ENCODE measurements around the gene TMC4. TPM values are rescaled to one million over a fixed set of nuclear protein-coding genes. Genes with fewer than 3 reads are reported as not detected.
"Not testable (repeated sequence)": the region's sequence is repeated elsewhere in the genome, so short reads cannot be mapped to it uniquely, and the experiment has no call there.

The TMC4 gene
- total and polyA plus RNA-seq, 4 donors = 0.23 to 2.4 (median 1.4) TPM

GRCh38 chr19:54207676-54207982, 34.7 kb upstream of the TMC4 start:
- Histone ChIP-seq H3K27ac (ENCODE audit: low read depth in 1 of 2, low read length in 2 of 2) (peak overlapping the region; percentile 88 to 94), H3K9me3 (ENCODE audit: control insufficient read depth in 4 of 4, low read length in 3 of 4) (no peaks in the 10 kb centered on the region), H3K36me3 (ENCODE audit: control insufficient read depth in 4 of 4, insufficient read depth in 3 of 4, low read depth in 1 of 4, low read length in 3 of 4) (peaks cover 20 to 42% (median 28%) of the 10 kb centered on the region in 4 donors), H3K9ac (ENCODE audit: low read depth in 1 of 2, low read length in 2 of 2) (peak overlapping the region in 1 of 2 donors; percentile 24), H3K4me1 (ENCODE audit: control insufficient read depth in 4 of 4, insufficient read depth in 4 of 4, low read length in 3 of 4) (peaks cover 31 to 89% (median 74%) of the 10 kb centered on the region in 4 donors), H3K27me3 (ENCODE audit: control insufficient read depth in 4 of 4, insufficient read depth in 4 of 4, low read length in 3 of 4) (no peaks in the 10 kb centered on the region), H3K4me3 (ENCODE audit: low read depth in 1 of 3, low read length in 3 of 3) (no peak overlapping the region)
- 68% methylated on average over 5 of the region's 5 CpGs for WGBS
- DNase-seq (ENCODE audit: low spot score) = no peak
- no peak for TF ChIP-seq FOXA2 (IDR thresholded peaks at IDR 0.05)
- TF ChIP-seq NR2F2 (IDR thresholded peaks at IDR 0.05) = no peak

DNA sequence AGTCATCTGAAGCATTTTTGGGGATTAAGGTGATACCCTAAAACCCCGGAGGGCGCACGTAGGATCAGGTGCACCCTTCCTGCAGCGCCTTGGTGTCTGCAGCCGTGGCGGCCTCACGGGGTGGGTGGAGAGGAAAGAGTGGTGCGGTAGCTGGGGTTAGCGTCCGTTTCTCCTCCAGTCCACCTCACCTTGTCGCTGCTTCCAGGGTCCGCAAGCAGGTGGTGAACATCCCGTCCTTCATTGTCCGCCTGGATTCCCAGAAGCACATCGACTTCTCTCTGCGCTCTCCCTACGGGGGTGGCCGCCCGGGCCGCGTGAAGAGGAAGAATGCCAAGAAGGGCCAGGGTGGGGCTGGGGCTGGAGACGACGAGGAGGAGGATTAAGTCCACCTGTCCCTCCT, 34.2 kb upstream of the TMC4 start:
- H3K27me3 ChIP-seq (ENCODE audit: control insufficient read depth in 4 of 4, insufficient read depth in 4 of 4, low read length in 3 of 4); DNase-seq (ENCODE audit: low spot score); H3K4me3 ChIP-seq (ENCODE audit: low read depth in 1 of 3, low read length in 3 of 3); H3K9me3 ChIP-seq (ENCODE audit: control insufficient read depth in 4 of 4, low read length in 3 of 4): not testable (repeated sequence)
- 79% methylated on average over 23 of the region's 23 CpGs for WGBS
- Histone ChIP-seq H3K27ac (ENCODE audit: low read depth in 1 of 2, low read length in 2 of 2) (peak overlapping the region; percentile 88 to 94), H3K9ac (ENCODE audit: low read depth in 1 of 2, low read length in 2 of 2) (peak overlapping the region in 1 of 2 donors; percentile 36), H3K4me1 (ENCODE audit: control insufficient read depth in 4 of 4, insufficient read depth in 4 of 4, low read length in 3 of 4) (peaks cover 31 to 94% (median 79%) of the 10 kb centered on the region in 4 donors), H3K36me3 (ENCODE audit: control insufficient read depth in 4 of 4, insufficient read depth in 3 of 4, low read depth in 1 of 4, low read length in 3 of 4) (peaks cover 20 to 46% (median 31%) of the 10 kb centered on the region in 4 donors)

DNA sequence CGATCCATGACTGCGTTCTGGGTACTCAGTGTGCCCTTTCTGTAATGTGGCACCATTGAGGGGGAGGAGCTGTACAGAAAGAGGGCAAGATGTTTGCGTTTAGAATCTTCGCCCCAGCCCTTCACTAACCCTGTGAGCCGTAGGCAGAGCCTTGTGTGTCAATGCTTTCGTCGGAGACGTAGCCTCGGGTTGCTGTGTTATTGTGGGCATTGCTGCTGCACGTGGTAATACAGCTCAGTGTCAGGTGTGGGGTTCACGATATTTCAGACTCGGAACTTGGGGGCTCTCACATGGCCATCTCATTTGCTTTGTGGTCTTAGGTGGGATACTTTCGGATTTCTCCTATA, 33.8 kb upstream of the TMC4 start:
- Histone ChIP-seq H3K4me3 (ENCODE audit: low read depth in 1 of 3, low read length in 3 of 3) (no peak overlapping the region), H3K27ac (ENCODE audit: low read depth in 1 of 2, low read length in 2 of 2) (peak overlapping the region; percentile 88 to 94), H3K36me3 (ENCODE audit: control insufficient read depth in 4 of 4, insufficient read depth in 3 of 4, low read depth in 1 of 4, low read length in 3 of 4) (peaks cover 20 to 47% (median 32%) of the 10 kb centered on the region in 4 donors), H3K9me3 (ENCODE audit: control insufficient read depth in 4 of 4, low read length in 3 of 4) (no peaks in the 10 kb centered on the region), H3K27me3 (ENCODE audit: control insufficient read depth in 4 of 4, insufficient read depth in 4 of 4, low read length in 3 of 4) (no peaks in the 10 kb centered on the region), H3K4me1 (ENCODE audit: control insufficient read depth in 4 of 4, insufficient read depth in 4 of 4, low read length in 3 of 4) (peaks cover 31 to 98% (median 82%) of the 10 kb centered on the region in 4 donors), H3K9ac (ENCODE audit: low read depth in 1 of 2, low read length in 2 of 2) (peak overlapping the region in 1 of 2 donors; percentile 36)
- no peak for DNase-seq (ENCODE audit: low spot score)
- no peak for TF ChIP-seq YY1 (IDR thresholded peaks at IDR 0.05)
- TF ChIP-seq JUND (IDR thresholded peaks at IDR 0.05) = no peak
- TF ChIP-seq EGR1 (IDR thresholded peaks at IDR 0.05; ENCODE audit: low read depth in 2 of 2) = no peak
- no peak for TF ChIP-seq TAF1 (conservative IDR thresholded peaks at IDR 0.05)
- TF ChIP-seq SP1 (IDR thresholded peaks at IDR 0.05) = no peak
- no peak for TF ChIP-seq NR2F2 (IDR thresholded peaks at IDR 0.05)
- TF ChIP-seq, protein P1, sequence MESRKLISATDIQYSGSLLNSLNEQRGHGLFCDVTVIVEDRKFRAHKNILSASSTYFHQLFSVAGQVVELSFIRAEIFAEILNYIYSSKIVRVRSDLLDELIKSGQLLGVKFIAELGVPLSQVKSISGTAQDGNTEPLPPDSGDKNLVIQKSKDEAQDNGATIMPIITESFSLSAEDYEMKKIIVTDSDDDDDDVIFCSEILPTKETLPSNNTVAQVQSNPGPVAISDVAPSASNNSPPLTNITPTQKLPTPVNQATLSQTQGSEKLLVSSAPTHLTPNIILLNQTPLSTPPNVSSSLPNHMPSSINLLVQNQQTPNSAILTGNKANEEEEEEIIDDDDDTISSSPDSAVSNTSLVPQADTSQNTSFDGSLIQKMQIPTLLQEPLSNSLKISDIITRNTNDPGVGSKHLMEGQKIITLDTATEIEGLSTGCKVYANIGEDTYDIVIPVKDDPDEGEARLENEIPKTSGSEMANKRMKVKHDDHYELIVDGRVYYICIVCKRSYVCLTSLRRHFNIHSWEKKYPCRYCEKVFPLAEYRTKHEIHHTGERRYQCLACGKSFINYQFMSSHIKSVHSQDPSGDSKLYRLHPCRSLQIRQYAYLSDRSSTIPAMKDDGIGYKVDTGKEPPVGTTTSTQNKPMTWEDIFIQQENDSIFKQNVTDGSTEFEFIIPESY (IDR thresholded peaks at IDR 0.05) = no peak
- no peak for TF ChIP-seq FOXA2 (IDR thresholded peaks at IDR 0.05)
- no peak for TF ChIP-seq MAX (IDR thresholded peaks at IDR 0.05)
- no peak for TF ChIP-seq RAD21 (IDR thresholded peaks at IDR 0.05)
- TF ChIP-seq HNF4A (conservative IDR thresholded peaks at IDR 0.05) = no peak
- no peak for TF ChIP-seq GABPA (IDR thresholded peaks at IDR 0.05 in 1 of 2, conservative IDR thresholded peaks at IDR 0.05 in 1 of 2)
- TF ChIP-seq RXRA (IDR thresholded peaks at IDR 0.05) = no peak
- TF ChIP-seq, protein P2, sequence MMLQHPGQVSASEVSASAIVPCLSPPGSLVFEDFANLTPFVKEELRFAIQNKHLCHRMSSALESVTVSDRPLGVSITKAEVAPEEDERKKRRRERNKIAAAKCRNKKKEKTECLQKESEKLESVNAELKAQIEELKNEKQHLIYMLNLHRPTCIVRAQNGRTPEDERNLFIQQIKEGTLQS (IDR thresholded peaks at IDR 0.05) = no peak
- TF ChIP-seq, protein P3, sequence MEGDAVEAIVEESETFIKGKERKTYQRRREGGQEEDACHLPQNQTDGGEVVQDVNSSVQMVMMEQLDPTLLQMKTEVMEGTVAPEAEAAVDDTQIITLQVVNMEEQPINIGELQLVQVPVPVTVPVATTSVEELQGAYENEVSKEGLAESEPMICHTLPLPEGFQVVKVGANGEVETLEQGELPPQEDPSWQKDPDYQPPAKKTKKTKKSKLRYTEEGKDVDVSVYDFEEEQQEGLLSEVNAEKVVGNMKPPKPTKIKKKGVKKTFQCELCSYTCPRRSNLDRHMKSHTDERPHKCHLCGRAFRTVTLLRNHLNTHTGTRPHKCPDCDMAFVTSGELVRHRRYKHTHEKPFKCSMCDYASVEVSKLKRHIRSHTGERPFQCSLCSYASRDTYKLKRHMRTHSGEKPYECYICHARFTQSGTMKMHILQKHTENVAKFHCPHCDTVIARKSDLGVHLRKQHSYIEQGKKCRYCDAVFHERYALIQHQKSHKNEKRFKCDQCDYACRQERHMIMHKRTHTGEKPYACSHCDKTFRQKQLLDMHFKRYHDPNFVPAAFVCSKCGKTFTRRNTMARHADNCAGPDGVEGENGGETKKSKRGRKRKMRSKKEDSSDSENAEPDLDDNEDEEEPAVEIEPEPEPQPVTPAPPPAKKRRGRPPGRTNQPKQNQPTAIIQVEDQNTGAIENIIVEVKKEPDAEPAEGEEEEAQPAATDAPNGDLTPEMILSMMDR (IDR thresholded peaks at IDR 0.05; ENCODE audit: low read depth, low read length, missing input control) = no peak
- no peak for TF ChIP-seq HNF4G (IDR thresholded peaks at IDR 0.05)
- TF ChIP-seq REST (IDR thresholded peaks at IDR 0.05) = no peak
- WGBS = 86% methylated on average over 13 of the region's 13 CpGs
